ENCODE data around the gene TLK2.

Gene TLK2

GRCh38 chr17:62655656-62656055 lies 177.0 kb downstream of the TLK2 start:
- TF ChIP-seq, protein P1, sequence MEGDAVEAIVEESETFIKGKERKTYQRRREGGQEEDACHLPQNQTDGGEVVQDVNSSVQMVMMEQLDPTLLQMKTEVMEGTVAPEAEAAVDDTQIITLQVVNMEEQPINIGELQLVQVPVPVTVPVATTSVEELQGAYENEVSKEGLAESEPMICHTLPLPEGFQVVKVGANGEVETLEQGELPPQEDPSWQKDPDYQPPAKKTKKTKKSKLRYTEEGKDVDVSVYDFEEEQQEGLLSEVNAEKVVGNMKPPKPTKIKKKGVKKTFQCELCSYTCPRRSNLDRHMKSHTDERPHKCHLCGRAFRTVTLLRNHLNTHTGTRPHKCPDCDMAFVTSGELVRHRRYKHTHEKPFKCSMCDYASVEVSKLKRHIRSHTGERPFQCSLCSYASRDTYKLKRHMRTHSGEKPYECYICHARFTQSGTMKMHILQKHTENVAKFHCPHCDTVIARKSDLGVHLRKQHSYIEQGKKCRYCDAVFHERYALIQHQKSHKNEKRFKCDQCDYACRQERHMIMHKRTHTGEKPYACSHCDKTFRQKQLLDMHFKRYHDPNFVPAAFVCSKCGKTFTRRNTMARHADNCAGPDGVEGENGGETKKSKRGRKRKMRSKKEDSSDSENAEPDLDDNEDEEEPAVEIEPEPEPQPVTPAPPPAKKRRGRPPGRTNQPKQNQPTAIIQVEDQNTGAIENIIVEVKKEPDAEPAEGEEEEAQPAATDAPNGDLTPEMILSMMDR (IDR thresholded peaks at IDR 0.05; ENCODE audit: control insufficient read depth, insufficient read depth, low read depth, low read length, missing control alignments): no peak
- DNase-seq (ENCODE audit: low read depth): no peak
- H3K4me3 ChIP-seq (ENCODE audit: control insufficient read depth, low read depth, low read length): no peak overlapping the region

DNA sequence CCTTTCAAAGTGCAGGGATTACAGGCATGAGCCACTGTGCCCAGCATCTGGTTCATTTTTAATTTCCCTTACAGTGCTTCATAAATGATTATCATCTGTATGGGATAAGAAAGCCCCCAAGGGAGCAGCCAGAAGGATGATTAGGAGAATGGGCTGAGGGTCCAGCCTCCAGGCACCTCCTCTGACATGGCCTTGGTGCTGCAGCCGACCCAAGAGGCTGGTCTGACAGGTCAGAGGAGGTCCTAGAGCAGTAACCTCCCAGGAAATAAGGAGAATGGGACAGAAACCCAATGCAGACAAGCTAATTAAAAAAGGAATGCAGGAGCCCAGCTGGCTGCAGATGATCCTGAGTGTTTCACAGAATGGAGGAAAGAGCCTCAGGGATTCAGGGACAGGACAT lies 177.8 kb downstream of the TLK2 start:
- TF ChIP-seq, protein P1 (IDR thresholded peaks at IDR 0.05; ENCODE audit: control insufficient read depth, insufficient read depth, low read depth, low read length, missing control alignments): no peak
- no peak for DNase-seq (ENCODE audit: low read depth)

GRCh38 chr17:62657145-62657665 lies 178.6 kb downstream of the TLK2 start:
- DNase-seq (ENCODE audit: low read depth): no peak
- TF ChIP-seq, protein P1 (IDR thresholded peaks at IDR 0.05; ENCODE audit: control insufficient read depth, insufficient read depth, low read depth, low read length, missing control alignments): no peak
- H3K4me3 ChIP-seq (ENCODE audit: control insufficient read depth, low read depth, low read length): no peak overlapping the region

More for the DNA sequence above, 177.8 kb downstream of the TLK2 start:
- no peak overlapping the region for H3K4me3 ChIP-seq (ENCODE audit: control insufficient read depth, low read depth, low read length)

DNA sequence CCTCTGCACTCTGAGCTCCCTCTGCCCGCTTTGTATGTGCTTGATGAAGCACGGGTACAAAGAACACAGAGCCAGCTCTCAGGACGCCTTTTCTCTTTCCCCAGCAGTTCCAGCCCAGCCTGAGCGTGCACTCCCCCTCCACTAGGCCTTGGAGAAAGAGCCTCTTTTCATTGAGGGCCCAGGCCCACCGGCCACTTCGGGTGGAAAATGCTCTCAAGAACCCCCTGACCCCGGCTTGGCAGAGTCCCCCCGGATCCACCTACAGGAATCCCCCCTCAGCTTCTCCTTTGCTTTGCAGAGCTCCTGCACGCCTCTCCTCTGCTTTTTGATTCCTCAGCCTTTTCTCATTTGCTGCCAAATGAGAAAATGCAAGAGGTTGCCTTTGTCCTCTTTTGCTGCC lies 179.1 kb downstream of the TLK2 start:
- H3K4me3 ChIP-seq (ENCODE audit: control insufficient read depth, low read depth, low read length): no peak overlapping the region
- no peak for DNase-seq (ENCODE audit: low read depth)
- TF ChIP-seq, protein P1 (IDR thresholded peaks at IDR 0.05; ENCODE audit: control insufficient read depth, insufficient read depth, low read depth, low read length, missing control alignments): no peak

DNA sequence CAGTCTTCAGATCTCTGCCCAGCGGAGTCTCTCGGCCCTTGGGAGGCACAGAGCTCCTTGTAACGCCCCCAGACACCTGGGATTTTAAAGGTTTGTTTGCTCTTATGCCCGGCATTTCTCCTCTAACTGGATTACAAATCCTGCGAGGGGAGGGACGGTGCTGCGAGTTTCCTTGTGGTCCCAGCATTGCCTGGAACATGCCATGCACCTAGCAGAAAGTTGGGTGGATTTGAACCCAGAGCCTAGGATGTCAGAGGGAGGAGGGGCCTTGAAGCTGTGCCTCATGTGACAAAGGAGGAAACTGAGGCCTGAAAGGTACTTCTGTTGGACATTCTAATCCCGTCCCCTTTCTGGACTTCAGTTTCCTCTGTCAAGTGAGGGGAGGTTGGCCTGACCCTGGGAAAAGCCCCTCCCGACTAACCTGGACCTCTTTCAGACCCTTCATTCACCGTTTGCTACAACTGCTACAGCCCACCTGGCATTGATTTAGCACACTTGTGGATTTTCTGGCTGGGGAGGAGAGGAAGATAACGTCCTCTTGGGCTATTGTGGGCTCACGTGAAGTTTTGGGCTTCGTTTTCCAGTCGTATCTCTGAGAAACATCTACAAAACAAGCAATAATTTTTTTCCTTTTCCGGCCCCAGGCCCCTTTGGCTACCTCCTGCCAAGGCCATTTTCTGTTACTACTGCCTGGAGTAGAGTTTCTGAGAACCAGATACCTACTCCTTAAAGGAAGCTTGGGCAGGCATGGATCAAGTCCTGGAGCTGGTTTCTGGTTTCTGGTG lies 179.7 kb downstream of the TLK2 start:
- no peak for DNase-seq (ENCODE audit: low read depth)
- no peak overlapping the region for H3K4me3 ChIP-seq (ENCODE audit: control insufficient read depth, low read depth, low read length)

GRCh38 chr17:62660629-62661118 lies 182.0 kb downstream of the TLK2 start:
- TF ChIP-seq, protein P1 (IDR thresholded peaks at IDR 0.05; ENCODE audit: control insufficient read depth, insufficient read depth, low read depth, low read length, missing control alignments): no peak

More for the DNA sequence above, 179.7 kb downstream of the TLK2 start:
- TF ChIP-seq, protein P1 (IDR thresholded peaks at IDR 0.05; ENCODE audit: control insufficient read depth, insufficient read depth, low read depth, low read length, missing control alignments): no peak

More at GRCh38 chr17:62660629-62661118, 182.0 kb downstream of the TLK2 start:
- DNase-seq (ENCODE audit: low read depth): no peak
- H3K4me3 ChIP-seq (ENCODE audit: control insufficient read depth, low read depth, low read length): no peak overlapping the region
